SKM-1 (cell line): ENCODE data around the gene POLR3GL.

Experiments
- DNase-seq: peaks from one replicate; lab custom pipeline; 2025; ENCODE audit not compliant: unreplicated experiment; lab: John Stamatoyannopoulos, UW

POLR3GL gene

GRCh38 chr1:145947551-145947950, 16.9 kb upstream of the POLR3GL start:
- DNase-seq = no peak

- no peak for DNase-seq
These were observed 15.3 kb upstream of the POLR3GL start for GRCh38 chr1:145949219-145949618.

- DNase-seq = no peak
These were observed 13.0 kb upstream of the POLR3GL start for GRCh38 chr1:145951526-145951925.

GRCh38 chr1:145952903-145953302, 11.6 kb upstream of the POLR3GL start:
- no peak for DNase-seq

- DNase-seq = no peak
These were observed 10.6 kb upstream of the POLR3GL start for GRCh38 chr1:145953861-145954260.

GRCh38 chr1:145955436-145955835, 9.1 kb upstream of the POLR3GL start:
- no peak for DNase-seq

GRCh38 chr1:145956361-145956760, 8.1 kb upstream of the POLR3GL start:
- no peak for DNase-seq

GRCh38 chr1:145956781-145957442, 7.6 kb upstream of the POLR3GL start:
- no peak for DNase-seq

- peak; percentile 94 for DNase-seq
These were observed 6.8 kb upstream of the POLR3GL start, which contains the start of gene LIX1L for GRCh38 chr1:145957443-145958319. LIX1L (minus strand) TSS chr1:145958017; CDS start chr1:145957927, 90 bp downstream.

- DNase-seq = no peak
These were observed 5.8 kb upstream of the POLR3GL start for GRCh38 chr1:145958734-145959133.

GRCh38 chr1:145959333-145959732, 5.2 kb upstream of the POLR3GL start:
- DNase-seq = no peak

- DNase-seq = no peak
These were observed 4.5 kb upstream of the POLR3GL start for GRCh38 chr1:145959957-145960467.

- no peak for DNase-seq
These were observed 3.9 kb upstream of the POLR3GL start for GRCh38 chr1:145960468-145961108.

GRCh38 chr1:145961109-145961424, 3.4 kb upstream of the POLR3GL start:
- DNase-seq = no peak

- DNase-seq = no peak
These were observed 2.9 kb upstream of the POLR3GL start for GRCh38 chr1:145961425-145962156.

GRCh38 chr1:145962157-145963102, 2.1 kb upstream of the POLR3GL start:
- DNase-seq = no peak

GRCh38 chr1:145963265-145964019, 1.0 kb upstream of the POLR3GL start:
- no peak for DNase-seq

GRCh38 chr1:145965119-145965744, 742 bp downstream of the POLR3GL start:
- no peak for DNase-seq

GRCh38 chr1:145967288-145967687, 2.8 kb downstream of the POLR3GL start:
- DNase-seq = no peak
